ENCODE results near the gene FAM168B.
A peak's percentile ranks its signal among the peaks of the same experiment; 100 is the strongest.

FAM168B gene

DNA sequence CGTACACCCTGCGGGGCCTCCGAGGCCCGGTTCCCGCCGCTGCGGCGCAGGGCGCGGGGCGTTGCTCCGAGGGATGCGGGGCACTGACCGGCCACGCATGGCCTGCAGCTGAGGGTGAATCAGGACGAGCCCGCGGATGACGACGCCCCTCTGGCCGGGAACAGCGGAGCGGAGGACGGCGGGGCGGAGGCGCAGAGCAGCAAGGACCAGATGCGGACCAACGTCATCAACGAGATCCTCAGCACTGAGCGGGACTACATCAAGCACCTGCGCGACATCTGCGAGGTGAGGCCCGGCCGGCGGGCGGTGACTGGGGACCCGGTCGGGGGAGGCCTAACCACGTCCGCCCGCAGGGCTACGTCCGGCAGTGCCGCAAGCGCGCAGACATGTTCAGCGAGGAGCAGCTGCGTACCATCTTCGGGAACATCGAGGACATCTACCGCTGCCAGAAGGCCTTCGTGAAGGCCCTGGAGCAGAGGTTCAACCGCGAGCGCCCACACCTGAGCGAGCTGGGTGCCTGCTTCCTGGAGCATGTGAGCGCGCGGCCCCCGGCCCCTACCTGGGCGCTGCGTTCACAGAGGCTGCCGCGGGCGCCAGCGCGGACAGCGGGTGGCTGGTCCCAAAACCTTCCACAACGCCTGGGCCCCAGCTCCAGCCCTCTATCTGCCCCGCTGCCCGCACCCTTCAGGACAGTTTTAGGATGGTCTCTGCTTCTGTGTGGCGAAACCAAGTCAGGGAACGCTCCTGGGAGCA, 53.2 kb downstream of the FAM168B start:
- no peak for DNase-seq (ENCODE audit: low read depth)

DNA sequence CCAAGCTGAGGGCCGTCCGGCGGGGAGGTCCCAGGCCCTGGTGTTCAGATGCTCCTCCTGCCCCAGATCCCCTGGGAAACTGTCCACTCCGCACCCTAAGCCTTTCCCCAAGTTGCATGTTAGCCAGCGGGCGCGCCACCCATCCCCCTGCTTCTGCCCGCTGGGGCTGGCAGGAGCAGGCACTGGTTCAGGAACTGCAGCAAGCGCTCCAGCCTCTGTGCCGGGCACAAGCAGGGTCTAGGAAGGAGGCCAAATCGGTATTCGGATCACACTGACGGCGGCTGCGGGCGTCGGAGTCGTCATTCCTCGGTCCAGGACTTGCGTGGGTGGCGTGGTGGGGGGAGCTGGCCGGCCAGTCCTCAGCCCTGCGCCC, 53.7 kb downstream of the FAM168B start:
- no peak for DNase-seq (ENCODE audit: low read depth)

DNA sequence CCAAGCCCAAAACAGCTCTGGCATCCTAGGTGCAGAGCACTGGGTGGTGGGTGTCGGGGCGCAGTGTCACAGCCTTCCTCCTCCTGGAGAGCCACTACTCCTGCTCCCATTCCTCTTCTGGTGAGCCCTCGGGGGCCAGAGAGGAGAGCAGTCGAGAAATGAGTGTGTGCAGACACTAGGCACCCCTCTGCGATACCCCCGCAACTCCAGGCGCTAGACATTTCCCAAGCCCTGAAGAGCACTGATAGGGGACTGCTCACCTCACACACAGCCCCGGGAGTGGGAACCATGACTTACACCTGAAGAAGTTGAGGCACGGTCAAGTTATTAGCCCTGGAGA, 54.2 kb downstream of the FAM168B start:
- no peak for DNase-seq (ENCODE audit: low read depth)

DNA sequence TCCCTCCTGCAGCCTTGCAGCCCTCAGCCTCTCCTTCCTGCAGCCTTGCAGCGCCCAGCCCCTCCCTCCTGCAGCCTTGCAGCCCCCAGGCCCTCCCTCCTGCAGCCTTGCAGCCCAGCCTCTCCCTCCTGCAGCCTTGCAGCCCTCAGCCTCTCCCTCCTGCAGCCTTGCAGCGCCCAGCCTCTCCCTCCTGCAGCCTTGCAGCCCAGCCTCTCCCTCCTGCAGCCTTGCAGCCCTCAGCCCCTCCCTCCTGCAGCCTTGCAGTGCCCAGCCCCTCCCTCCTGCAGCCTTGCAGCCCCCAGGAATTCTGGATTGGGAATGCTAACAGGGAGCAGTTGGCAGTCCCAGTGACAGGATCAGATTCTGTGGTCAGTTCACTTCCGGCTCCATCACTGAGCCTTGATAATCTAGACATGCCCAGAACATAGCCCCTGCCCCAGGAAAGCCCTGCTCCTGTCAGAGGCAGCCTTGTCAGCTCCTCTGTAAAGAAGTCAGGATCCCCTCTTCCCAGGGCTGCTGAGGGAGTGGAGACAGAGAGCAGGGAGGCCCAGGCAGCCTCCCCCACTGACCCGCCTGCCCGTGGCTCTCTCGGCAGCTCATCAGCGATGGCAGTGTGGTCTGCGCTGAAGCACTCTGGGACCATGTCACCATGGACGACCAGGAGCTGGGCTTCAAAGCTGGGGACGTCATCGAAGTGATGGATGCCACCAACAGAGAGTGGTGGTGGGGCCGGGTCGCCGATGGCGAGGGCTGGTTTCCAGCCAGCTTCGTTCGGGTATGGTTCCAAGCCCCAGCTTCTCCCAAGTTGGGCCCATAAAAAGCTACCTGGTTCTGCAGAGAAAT, 54.8 kb downstream of the FAM168B start:
- DNase-seq (ENCODE audit: low read depth) = no peak

DNA sequence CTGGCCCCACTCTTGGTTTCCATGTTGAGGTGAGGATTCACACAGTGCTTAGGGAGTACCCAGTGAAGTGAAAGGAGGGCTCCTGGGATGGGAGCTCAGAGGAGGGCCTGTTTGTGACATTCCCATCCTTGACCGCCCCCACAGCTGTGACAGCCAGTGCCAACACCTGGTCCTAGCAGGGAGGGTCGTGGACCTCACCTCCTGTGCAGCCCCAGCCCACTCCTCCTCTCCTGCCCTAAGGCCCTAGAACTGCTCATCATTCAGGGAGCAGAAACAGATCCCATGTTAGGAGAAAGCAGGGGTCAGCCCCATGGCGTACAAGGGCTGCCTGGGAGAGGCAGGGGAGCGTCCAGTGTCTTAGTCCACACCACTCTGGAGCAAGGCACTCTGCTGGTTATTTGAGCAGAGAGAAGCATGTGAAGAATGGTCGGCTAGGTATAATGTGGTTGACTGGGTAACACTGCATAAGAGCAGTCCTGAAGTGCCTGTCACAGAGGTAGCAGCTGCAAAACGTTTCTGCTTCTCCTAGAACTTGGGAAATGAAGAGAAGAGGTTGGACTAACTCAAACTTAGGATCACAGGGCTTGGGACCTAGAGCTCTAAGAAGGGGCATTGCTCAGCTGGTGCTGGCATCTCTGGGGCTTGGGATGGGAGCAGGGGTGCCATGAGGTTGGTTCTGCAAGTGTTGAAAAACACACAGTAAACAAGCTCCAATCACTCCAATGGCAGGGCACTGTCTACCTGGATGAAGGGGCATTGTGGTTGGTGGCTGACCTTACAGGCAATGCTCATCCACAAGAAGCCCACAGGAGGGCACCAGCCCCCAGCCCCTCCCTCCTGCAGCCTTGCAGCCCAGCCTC, 55.6 kb downstream of the FAM168B start:
- DNase-seq (ENCODE audit: low read depth) = no peak

DNA sequence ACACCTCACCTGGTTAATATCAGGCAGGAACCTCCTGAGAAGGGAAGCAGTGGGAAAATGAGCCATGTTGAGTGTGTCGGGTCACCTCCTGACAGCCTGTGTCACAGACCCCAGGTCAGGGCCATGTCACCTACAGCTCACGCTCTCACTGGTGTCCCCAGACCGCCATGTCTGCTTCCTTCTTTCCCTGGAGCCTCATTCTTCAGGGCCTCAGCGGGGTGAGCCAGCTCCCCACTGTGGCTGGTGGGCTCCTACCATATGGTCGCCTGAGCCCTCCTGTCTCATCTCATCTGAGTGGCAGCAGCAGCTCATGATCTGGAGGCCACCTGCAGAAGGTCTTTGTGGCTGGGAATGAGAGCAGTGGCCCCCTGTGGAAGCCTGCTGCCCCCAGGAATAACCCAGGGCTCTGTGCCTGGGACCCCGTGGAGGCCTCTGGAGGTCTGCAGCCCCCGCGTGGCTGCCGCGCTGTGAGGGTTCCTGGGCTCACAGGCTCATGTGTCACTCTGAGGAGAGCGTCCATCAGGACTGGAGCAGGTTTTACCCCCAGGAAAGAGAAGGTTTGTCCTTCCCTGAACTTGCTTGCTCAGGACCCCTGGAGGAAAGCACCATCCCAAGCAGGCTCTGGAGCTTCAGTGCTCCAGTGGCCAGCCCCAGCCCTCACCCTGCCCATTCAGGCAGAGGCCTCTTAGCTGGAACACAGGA, 56.4 kb downstream of the FAM168B start:
- no peak for DNase-seq (ENCODE audit: low read depth)

DNA sequence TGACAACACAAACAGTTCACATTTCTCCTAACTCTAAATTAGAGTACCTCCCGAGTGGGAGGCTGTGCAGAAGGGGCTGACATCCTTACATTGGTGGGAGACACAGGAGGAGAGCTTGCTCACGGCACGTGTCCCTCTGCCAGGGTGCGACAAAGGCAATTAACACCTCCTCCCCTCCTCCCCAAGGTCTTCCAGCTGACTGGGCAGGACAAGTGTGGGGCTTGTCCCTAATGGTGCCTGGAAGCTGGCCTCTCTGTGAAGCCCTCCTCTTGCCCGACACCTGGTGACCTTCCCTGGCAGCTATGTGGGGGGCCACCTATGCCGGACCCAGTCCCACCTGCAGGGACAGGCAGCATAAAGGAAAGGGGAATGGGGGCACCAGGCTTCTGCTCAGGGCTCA, 57.0 kb downstream of the FAM168B start:
- DNase-seq (ENCODE audit: low read depth) = no peak

DNA sequence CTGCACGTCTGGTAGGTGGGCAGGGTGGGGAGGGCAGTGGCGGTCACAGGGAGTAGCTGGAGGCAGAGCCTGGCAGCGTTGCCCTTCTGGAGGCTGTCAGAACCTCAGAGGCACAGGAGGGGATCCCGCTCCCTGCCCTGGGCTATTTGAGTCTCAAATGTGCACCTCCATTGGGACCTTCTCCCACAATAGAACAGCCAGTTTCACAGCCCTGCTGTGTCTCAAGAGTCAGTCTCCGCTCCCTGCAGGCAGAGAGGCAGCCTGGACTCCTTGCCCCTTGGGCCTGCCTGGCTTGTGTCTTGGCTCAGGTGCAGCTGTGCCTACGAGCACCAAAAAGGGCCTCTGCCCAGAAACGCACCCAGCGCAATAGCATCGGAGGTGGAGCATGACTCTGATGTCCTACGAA, 57.4 kb downstream of the FAM168B start:
- no peak for DNase-seq (ENCODE audit: low read depth)

DNA sequence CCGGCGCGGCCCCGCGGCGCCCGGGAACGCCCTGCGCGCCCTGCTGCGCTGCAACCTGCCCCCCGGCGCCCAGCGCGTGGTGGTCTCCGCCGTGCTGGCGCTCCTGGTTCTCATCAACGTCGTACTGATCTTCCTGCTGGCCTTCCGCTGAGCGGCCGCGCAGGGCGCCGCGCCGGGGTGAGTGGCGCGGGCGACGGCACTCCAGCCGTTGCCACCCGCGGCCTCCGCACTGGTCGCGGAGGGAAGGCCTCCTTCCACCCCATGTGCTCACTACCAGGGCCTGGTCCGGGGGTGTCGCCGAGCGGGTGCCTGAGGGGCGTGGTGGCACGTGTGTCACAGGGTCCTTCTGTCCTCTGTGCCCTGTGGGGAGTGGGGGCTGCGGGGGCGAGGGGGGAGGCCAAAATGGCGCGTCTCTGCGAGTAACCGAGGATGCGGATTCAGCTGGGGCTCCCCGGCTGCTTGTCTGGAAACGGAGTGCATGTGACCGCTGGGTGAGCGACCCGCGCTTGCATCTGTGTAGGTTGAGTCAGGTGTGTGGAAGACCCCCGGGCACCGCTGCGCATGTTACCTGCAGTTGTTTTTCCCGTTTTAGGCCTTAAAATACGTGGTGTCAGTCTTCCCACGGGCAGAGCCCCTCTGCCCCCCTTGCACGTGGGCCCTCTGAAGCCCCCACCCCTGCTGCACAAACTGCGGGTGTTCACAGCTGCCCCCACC, 58.0 kb downstream of the FAM168B start:
- peak; percentile 22 for DNase-seq (ENCODE audit: low read depth)

DNA sequence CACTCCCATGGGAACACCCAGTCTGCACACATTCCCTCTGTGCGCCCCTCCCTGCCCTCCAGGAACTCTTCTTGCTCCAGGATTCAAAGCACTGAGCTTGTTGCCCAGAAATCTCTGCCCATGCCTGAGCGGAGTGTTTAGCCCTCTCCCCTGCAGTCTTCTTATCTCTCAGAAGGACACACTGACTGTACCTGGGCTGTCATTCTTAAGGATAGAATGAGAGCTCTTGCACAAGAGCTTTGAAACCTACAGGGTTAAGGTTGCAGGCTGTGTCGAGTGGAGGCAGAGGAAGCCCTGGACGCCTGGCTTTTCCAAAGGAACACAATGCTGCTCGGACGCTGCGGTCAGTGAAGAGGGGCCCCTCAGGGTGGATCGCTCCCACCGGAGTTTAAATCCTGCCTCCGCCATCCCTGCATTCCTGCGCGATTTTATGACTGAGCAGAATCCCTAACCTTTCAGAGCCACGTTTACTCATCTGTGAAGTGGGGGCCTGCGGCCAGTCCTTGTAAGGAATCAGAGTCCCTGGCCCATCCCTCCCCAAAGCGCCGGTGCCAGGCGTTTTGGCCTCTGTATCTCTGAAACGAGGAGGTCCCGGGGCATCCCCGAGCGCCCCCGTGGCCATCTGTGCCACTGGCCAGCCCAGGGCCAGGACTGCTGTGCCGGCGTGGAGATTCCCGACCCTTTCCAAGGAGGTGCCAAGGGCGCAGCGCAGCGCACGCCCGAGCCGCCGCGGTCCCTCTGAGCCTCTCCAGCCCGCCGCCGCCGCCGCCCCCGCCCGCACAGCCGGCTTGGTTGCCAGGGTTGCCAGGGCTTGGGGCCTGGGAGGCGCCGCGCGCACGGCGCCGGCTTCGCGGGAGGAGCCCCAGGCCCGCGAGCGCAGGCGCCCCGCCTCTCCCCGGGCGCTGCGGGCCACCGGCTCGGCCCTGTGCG, 58.9 kb downstream of the FAM168B start:
- DNase-seq (ENCODE audit: low read depth) = peak; percentile 71

DNA sequence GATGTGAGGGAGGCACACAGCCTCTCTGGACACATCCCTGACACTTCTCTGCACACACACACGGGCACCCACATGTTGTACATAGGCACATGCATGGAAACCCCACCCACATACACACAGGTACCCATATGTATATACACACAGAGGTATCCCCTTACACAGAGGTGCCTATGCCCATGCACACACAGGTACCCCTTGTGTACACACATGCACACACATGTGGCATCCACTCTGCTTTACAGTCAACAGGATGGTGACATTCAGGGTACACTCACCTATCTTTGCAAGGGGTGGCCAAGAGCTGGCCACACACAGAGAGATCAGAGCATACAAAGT, 59.5 kb downstream of the FAM168B start:
- no peak for DNase-seq (ENCODE audit: low read depth)

DNA sequence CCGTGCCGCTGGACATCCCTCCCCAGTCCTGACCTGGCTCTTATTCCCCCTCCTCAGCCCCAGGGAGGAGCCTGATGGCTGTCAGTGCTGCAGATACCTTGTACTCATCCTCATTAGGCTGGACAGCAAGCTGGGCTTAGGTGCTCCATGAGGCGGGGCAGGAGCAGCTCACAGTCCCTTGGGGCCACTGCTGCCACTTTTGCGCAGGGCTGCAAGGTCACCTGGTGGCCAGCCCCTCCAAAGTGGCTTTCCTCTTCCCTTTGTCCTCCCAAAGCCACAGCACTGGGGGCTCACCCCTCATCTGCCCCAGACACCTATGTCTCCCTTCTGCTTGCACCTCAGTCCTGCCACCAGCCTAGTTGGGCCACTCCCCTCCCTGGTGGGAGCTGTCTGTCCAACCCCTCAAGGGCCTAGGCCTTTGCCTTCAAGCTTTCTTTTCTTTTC, 60.8 kb downstream of the FAM168B start:
- DNase-seq (ENCODE audit: low read depth) = no peak

DNA sequence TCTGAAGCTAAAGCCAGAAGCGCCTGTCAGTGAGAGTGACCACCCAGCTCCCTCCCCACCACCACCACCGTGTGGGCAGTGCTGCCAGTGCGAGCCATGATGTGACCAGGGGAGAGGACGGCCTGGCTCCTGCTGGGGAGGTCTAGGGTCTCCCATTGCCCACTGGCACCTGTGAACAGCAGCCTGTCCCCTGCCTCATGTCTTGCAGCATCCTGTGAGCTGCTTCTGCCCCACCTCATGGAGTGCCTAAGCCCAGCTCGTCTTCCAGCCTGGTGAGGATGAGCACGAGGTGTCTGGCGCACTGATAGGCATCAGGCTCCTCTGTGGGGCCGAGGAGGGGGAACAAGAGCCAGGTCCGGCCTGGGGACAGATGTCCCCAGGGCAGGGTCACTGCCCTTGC, 61.4 kb downstream of the FAM168B start:
- no peak for DNase-seq (ENCODE audit: low read depth)

DNA sequence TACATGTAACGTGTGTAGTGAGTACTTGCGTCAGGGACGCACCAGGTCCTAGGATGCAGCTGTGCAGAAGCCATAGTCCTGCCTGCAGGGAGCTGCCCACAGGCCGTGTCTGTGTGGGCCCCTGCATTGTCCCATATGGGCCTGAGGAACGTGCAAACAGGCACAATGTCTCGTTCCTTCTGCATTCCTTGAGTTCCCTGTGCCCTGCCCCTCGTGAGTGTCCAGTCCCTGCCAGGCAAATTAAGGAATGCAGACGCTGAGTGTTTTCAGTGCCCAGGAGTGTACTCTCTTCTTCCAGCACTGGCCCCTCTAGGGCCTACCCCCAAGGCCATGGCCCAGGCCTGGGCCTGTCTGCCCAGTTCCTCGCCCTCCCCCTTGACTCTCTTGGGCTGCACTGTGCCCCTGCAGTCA, 61.8 kb downstream of the FAM168B start:
- DNase-seq (ENCODE audit: low read depth) = peak; percentile 51

DNA sequence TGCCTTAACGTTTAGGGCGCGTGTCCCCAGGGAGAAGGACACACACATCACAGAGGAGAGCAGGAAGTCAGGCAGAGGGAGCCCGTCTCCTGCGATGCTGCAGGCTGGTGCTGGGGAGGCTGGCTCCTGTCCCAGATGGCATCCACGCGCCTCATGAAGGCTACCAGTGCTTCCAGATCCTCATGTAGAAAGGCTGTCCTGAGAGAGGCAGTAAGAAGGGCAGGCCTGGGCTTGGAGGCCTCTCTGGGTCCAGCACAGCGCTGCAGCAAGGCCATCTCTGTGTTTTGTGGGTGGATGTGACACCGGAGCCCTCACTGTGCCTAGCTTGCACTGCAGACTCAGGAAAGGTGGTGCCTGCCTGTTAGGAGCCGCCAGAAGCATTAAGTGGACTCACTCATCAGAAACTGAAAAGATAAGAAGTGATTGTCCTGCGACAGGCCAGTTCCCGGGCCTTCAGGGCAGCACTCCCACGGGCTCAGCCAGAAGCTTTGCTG, 62.7 kb downstream of the FAM168B start:
- DNase-seq (ENCODE audit: low read depth) = no peak

DNA sequence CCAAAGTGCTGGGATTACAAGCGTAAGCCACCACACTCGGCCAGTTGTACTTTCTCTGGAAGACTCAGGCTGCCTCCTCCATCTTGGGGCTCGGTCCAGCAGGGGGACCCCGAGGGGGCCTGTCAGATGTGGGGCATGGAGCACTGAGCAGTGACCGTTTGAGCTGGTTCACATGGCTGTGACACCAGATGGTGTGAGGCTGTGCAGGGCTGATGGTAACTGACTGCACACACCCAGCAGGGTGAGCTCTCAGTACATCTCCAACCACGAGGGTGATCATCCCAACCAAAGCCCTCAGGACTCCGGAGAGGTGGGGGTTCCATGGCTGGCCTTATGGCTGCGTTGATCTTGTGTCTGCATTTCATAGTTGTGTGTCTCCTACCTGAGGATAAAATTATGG, 63.4 kb downstream of the FAM168B start:
- DNase-seq (ENCODE audit: low read depth) = no peak

DNA sequence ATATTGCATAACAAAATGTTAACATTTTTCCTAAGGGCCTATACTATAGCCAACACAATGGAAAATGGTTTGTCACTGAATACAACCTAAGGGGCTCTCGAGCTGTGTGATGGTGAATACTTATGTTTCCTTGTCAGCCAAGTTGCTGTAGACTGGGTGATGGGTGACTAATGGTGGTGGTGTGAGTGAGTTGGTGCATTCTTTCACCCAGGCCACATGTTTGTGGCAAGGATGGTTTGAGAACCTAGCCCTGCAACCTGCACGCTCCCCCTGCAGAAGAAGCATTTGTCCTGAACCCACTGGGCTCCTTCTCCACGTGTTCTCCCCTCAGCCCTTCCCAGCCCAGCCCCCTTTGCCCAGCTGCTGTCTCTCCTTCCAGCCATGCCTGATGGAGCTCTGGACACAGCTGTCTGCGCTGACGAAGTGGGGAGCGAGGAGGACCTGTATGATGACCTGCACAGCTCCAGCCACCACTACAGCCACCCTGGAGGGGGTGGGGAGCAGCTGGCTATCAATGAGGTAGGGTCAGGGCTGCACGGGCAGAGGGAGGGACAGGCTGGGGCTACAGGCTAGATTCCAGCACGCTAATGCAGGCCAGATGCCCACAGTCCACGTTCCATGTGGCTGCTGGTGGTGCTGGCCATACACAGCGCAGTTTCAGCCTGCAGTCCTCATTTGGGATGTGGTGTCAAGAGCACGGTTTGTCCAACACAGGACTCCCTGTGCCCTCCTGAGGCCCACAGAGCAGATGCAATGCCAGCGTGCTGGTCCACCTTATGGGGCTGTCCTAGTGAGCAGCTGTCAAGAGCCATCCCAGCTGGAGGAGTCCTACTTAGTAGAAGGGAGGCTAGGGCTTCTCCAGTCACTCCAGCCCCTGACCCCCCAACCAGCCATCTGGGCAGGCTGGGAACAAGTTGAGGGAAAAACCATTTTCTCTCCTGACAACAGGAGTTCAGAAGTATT, 65.4 kb downstream of the FAM168B start:
- no peak for DNase-seq (ENCODE audit: low read depth)

DNA sequence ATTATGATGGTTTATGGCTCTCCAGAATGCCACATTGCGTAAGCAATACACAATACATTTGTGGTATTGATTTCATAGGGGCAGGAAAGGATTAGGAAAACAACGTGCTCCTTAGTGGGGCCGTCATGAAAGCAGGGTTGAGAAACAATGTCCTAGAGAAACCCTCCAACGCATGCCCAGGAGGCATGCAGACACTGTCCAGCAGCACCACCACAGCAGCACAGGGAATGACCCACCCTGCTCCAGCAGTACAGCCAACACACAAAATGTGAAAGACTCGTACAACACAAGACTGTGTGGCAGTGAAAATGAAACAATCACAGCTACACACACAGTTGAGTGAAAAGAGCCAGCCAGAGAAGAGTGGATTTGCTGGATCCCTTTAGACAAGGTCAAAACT, 66.3 kb downstream of the FAM168B start:
- DNase-seq (ENCODE audit: low read depth) = no peak

DNA sequence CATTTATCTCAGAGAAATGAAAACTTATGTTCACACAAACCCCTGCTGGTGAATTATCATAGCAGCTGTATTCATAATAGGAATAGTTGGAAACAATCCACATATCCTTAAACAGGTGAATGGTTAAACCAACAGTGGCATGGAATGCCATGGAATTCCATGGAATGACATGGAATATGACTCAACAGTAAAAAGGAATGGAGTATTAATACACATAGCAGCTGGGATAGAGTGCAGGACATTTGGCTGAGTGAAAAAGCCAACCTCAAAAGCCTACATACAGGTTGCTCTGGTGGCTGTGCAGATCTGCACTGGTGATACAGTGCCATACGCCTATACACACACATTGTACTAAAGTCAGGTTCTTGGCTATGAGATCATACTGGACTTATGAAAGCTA, 69.5 kb downstream of the FAM168B start:
- no peak for DNase-seq (ENCODE audit: low read depth)
